Mesothelial cell of epicardium (in vitro differentiated cells): ENCODE data around the gene SMARCA5. TPM values are rescaled to one million over a fixed set of nuclear protein-coding genes. Genes with fewer than 3 reads are reported as not detected.

Experiments
- DNase-seq, 2 experiments: peaks; one replicate each; pipeline ENCODE4 v3.0.0; 2021; ENCODE audit warnings: low spot score in 2 of 2; ENCODE audit not compliant: unreplicated experiment in 2 of 2
- H3K27ac Mint-ChIP-seq: 2 replicates; pipeline ENCODE4 v1.8.0; 2021; ENCODE audit warnings: mixed read lengths
- H3K27me3 Mint-ChIP-seq: 2 replicates; pipeline ENCODE4 v1.8.0; 2021; ENCODE audit warnings: low read depth, mixed read lengths
- H3K36me3 Mint-ChIP-seq: 2 replicates; pipeline ENCODE4 v1.8.0; 2021; ENCODE audit warnings: mixed read lengths
- H3K4me1 Mint-ChIP-seq: 2 replicates; pipeline ENCODE4 v1.8.0; 2021; ENCODE audit warnings: mixed read lengths
- H3K4me3 Mint-ChIP-seq: 2 replicates; pipeline ENCODE4 v1.8.0; 2021; ENCODE audit warnings: mild to moderate bottlenecking, moderate library complexity, mixed read lengths
- H3K9me3 Mint-ChIP-seq: 2 replicates; pipeline ENCODE4 v1.8.0; 2021; ENCODE audit warnings: mixed read lengths
- total RNA-seq: library from RNA; stranded (reverse); gene quantifications from 3 replicates; pipeline ENCODE4 v1.2.1, GENCODE V29; 2021
- TF ChIP-seq, protein P1 (sequence below): fragments of 200-600 bp; sonication (generic); IDR thresholded peaks from one replicate; pipeline ENCODE4 v1.5.0; 2021; ENCODE audit warnings: antibody characterized with exemption; ENCODE audit not compliant: unreplicated experiment

Gene SMARCA5
- total RNA-seq, 1 donor from 2014 or later = 58.3 TPM

DNA sequence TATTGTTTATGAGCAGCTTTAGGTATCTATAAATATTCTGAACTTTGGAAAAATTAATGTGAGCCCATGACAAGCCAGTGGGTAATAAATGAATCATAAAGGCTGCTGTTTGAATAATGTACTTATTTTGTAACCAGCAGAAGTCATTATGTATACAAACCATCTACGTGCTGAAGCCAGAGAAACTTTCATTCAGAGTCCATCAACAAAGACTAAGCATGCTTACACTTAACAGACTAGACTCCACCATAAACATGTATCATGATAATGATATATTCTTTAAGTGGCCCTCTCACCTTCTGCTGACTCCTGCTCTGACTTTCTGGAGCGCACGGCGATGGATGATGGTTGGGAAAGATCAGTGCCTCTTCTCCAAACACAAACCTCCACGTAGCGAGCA, 72.0 kb downstream of the SMARCA5 start:
- Mint-ChIP-seq H3K27me3 (no peaks in the 10 kb centered on the region), H3K27ac (no peak overlapping the region), H3K9me3 (peaks cover 25% of the 10 kb centered on the region), H3K4me3 (no peak overlapping the region), H3K36me3 (peaks cover 2% of the 10 kb centered on the region), H3K4me1 (no peaks in the 10 kb centered on the region)
- TF ChIP-seq, protein P1, sequence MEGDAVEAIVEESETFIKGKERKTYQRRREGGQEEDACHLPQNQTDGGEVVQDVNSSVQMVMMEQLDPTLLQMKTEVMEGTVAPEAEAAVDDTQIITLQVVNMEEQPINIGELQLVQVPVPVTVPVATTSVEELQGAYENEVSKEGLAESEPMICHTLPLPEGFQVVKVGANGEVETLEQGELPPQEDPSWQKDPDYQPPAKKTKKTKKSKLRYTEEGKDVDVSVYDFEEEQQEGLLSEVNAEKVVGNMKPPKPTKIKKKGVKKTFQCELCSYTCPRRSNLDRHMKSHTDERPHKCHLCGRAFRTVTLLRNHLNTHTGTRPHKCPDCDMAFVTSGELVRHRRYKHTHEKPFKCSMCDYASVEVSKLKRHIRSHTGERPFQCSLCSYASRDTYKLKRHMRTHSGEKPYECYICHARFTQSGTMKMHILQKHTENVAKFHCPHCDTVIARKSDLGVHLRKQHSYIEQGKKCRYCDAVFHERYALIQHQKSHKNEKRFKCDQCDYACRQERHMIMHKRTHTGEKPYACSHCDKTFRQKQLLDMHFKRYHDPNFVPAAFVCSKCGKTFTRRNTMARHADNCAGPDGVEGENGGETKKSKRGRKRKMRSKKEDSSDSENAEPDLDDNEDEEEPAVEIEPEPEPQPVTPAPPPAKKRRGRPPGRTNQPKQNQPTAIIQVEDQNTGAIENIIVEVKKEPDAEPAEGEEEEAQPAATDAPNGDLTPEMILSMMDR = no peak
- DNase-seq = no peak

- Mint-ChIP-seq H3K4me3 (no peak overlapping the region), H3K4me1 (no peaks in the 10 kb centered on the region), H3K9me3 (peaks cover 25% of the 10 kb centered on the region), H3K27me3 (no peaks in the 10 kb centered on the region), H3K27ac (no peak overlapping the region), H3K36me3 (peaks cover 2% of the 10 kb centered on the region)
- DNase-seq = no peak
- TF ChIP-seq, protein P1 = no peak
These were observed 72.6 kb downstream of the SMARCA5 start for GRCh38 chr4:143586080-143586479.

GRCh38 chr4:143587703-143588102, 74.2 kb downstream of the SMARCA5 start:
- Mint-ChIP-seq H3K4me3 (no peak overlapping the region), H3K27me3 (no peaks in the 10 kb centered on the region), H3K4me1 (no peaks in the 10 kb centered on the region), H3K9me3 (peaks cover 25% of the 10 kb centered on the region), H3K27ac (no peak overlapping the region), H3K36me3 (peaks cover 2% of the 10 kb centered on the region)
- TF ChIP-seq, protein P1 = no peak
- DNase-seq = no peak

GRCh38 chr4:143597276-143597675, 83.8 kb downstream of the SMARCA5 start:
- TF ChIP-seq, protein P1 = no peak
- Mint-ChIP-seq H3K4me1 (no peaks in the 10 kb centered on the region), H3K27ac (no peak overlapping the region), H3K27me3 (peaks cover 18% of the 10 kb centered on the region), H3K4me3 (no peak overlapping the region), H3K9me3 (peaks cover 11% of the 10 kb centered on the region), H3K36me3 (no peaks in the 10 kb centered on the region)
- no peak for DNase-seq

- H3K27ac Mint-ChIP-seq = no peak overlapping the region
- TF ChIP-seq, protein P1 = no peak
- H3K36me3 Mint-ChIP-seq = no peaks in the 10 kb centered on the region
- DNase-seq = no peak
- H3K4me1 Mint-ChIP-seq = no peaks in the 10 kb centered on the region
- H3K27me3 Mint-ChIP-seq = peaks cover 19% of the 10 kb centered on the region
- H3K4me3 Mint-ChIP-seq = no peak overlapping the region
- H3K9me3 Mint-ChIP-seq = peaks cover 5% of the 10 kb centered on the region
These were observed 85.3 kb downstream of the SMARCA5 start for GRCh38 chr4:143598816-143599215.

- no peak for DNase-seq
- TF ChIP-seq, protein P1 = no peak
- Mint-ChIP-seq H3K9me3 (no peaks in the 10 kb centered on the region), H3K4me3 (no peak overlapping the region), H3K27me3 (peaks cover 20% of the 10 kb centered on the region), H3K27ac (no peak overlapping the region), H3K36me3 (no peaks in the 10 kb centered on the region), H3K4me1 (no peaks in the 10 kb centered on the region)
These were observed 86.3 kb downstream of the SMARCA5 start for GRCh38 chr4:143599827-143600226.
